GM21723 (cell line): ENCODE results near the gene MBD6.
A peak's percentile ranks its signal among the peaks of the same experiment; 100 is the strongest.

Experiments
- ATAC-seq: cut with Tn5 transposase; IDR thresholded peaks from one replicate; pipeline ENCODE4 v1.9.1; 2021; ENCODE audit warnings: mild to moderate bottlenecking, moderate library complexity; ENCODE audit not compliant: unreplicated experiment

The MBD6 gene, protein sequence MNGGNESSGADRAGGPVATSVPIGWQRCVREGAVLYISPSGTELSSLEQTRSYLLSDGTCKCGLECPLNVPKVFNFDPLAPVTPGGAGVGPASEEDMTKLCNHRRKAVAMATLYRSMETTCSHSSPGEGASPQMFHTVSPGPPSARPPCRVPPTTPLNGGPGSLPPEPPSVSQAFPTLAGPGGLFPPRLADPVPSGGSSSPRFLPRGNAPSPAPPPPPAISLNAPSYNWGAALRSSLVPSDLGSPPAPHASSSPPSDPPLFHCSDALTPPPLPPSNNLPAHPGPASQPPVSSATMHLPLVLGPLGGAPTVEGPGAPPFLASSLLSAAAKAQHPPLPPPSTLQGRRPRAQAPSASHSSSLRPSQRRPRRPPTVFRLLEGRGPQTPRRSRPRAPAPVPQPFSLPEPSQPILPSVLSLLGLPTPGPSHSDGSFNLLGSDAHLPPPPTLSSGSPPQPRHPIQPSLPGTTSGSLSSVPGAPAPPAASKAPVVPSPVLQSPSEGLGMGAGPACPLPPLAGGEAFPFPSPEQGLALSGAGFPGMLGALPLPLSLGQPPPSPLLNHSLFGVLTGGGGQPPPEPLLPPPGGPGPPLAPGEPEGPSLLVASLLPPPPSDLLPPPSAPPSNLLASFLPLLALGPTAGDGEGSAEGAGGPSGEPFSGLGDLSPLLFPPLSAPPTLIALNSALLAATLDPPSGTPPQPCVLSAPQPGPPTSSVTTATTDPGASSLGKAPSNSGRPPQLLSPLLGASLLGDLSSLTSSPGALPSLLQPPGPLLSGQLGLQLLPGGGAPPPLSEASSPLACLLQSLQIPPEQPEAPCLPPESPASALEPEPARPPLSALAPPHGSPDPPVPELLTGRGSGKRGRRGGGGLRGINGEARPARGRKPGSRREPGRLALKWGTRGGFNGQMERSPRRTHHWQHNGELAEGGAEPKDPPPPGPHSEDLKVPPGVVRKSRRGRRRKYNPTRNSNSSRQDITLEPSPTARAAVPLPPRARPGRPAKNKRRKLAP

DNA sequence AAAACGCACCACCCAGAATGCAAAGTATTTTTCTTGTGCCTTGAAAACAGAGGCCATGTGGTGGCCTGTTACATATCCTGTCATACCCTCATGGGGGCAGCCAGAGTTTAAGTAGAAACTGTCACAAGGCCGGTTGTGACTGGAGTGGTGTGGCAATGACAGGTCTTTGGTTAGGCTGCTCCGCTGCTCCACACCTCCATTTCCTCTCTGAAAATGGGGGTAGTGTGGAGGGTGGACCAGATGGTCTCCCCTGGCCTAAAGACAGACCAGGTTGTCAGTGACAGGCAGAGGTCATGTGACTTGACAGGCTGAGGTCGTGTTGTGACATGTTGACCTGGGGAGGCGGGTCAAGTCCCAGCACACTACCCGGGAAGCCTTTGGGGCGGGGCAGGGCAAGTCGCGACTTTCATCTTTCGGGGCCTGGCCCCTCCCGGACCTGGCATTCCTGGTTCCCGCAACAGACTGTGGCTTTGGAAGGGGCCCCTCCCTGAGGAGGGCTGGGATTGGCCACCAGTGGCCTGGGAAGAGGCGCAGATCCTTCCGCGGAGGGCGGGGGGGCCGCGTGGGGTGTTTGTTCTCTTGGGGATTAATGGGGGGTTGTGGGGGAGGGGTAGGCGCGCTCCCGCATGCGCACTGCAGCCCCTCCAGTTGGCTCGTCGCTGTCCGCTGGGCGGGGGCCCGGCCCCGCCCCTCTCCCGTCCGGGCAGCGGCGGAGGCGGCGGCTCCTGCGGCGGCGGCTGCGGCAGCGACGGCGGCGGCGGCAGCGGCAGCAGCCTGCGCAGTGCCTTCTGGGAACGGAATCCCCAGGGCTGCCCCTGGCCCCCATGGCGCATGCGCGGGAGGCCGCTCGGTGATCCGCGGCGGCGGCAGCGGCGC lies at the start of gene MBD6:
TSS of gene MBD6 (plus strand) at position 814 of the 876 bp plus-strand sequence. CDS start 1,480 bp downstream, outside the sequence.
- peak; percentile 49 for ATAC-seq

DNA sequence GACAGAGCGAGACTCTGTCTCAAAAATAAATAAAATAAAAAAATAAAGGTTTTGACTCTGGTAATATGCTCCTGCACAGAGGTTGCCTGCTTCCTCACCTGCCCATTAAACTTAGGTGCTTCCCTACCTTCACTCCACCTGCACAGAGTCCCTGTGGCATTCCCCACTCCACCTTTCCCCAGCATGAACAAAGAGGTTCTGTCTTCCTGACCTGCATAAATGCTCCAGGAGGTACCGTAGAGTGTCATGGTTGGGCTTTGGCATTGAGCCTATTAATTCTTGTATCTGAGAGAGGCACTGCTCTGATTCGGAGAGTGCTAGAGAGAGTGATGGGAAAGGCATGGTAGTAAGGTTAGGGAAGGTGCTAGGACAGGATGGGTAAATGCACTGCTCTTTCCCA lies 49.2 kb upstream of the MBD6 start:
- no peak for ATAC-seq

DNA sequence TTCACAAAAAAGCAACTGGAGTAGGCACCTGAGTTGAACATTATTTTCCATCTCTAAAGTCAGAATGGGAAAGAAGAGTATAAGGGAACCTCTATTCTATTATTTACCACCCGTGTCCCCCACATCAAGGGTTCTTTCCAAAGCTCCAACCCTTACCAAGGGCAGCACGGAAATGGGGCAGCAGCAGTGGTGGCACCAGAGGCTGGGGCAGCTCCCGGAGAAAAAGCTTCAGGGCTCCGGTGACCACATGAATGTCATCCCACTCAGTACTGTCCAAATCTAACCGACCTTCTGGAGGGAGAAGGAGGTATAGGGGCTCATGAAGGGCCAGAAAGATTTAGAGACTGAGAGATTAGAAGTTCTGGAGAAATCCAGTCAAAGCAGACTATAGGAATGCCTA lies 48.7 kb upstream of the MBD6 start:
- ATAC-seq, result no peak

DNA sequence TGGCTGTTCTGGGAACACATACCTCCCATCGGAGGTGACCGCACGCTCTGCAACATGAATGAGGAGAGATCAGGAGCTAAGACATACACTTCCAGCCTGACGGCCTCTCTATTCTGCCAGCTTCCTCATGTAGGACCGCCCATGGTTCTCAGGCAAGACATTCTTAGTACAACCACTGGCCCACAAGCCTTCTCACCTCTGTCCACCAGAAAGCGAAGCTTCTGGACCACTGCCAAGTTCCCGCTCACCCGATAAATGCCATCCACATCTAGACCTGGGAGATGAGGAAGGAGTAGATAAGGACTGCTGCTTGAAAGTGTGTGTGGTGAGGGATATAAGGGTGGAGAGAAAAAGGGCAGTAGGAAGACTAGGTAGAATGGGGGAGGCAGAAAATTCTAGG lies 48.2 kb upstream of the MBD6 start:
- no peak for ATAC-seq

DNA sequence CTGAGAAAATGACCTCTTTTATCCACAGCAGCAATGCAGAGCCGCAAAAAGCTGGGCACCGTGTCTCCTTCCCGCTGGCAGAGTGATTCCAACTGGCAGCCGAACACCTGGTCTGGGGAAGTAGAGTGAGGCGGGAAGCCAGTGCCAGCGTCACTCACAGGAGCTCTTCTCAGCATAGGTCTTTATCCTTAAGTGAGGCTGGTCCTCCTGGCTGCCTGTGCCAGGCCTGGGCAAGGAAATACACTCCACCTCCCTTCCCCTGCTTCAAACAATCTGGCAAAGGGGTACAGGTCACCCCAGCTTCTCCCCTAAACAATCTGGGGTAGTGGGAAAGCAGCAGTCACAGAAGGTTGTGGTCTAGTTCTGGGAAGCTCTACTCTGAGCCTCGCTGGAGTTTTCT lies 47.8 kb upstream of the MBD6 start:
- no peak for ATAC-seq

DNA sequence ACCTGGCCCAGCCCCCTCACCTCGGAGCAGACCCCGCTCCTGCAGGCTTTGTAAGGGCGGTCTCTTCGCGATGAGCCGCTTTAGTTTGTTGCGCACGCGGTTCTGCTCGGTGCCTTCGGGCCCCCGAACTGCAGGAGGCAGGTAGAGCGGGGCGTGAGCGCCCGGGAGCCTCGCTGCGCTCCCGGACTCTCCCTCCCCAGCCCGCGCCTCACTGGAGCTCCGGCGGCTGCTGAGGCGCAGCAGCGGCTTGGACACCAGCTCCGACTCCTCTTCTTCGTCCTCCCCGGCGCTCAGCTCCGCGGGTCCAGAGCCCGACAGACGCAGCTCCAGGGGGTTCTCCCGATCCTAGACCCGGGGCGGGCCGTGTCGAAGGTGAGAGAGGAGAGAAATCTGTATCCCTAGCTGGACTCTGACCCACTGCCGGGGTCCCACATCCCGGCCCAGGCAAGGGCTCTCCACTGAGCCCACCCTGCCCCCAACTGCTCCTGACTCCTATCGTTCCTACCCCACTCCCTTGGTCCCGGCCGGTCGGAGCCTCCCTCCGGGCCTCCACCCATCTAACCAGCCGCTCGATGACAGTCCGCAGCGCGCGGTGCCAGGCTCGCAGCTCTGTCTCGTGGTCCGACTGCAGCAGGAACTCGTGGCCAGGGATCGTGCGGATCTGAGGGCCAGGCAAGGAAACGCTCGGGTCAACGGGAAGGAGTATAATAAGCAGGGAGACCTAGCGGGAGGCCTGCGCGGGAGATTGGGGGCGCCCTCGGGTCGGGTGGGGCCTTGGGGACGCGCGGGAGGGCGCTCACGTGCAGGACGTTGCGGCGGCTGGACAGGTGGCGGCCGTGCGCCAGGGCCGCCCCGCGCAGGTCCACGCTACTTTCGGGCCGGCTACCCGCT lies 47.1 kb upstream of the MBD6 start:
- ATAC-seq, result peak; percentile 5

DNA sequence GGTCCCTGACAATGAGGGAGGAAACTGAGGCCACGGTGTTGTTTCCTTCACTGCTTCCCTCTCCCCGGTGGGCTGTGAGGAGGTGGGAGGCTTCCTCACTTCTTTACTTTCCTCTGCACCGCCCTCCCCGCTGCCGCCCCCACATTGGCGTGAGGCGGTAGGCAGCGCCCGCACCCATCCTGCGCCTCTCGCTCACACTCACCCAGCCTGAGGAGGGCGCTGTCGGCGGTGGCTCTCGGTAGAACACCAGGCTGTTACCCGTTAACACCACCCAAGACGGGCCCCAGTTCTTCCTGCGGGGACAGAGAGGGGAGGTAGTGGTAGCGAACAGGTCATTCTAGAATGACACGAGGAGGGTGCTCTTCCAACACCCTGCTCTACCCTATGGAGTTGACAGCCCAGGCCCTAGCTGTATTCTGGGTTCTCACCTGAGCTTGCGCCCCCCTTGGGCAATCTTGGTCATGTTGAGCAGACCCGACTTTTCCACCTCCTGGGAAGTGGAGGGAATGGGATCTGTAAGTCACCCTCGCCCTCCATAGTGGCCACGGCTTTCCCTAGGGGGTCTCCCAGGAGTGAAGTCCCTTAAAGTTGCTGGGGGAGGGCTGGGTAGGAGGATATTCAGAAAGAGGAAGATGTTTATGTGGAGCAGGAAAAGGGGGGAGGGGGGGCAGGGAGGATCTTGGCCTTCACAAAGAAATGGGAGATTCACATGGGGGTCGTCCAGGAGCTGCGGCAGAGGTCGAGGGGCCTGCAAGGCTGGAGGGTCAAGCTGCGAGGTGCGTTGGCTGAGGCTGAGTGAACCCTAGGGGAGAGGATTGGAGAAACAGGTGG lies 46.2 kb upstream of the MBD6 start:
- peak; percentile 50 for ATAC-seq

DNA sequence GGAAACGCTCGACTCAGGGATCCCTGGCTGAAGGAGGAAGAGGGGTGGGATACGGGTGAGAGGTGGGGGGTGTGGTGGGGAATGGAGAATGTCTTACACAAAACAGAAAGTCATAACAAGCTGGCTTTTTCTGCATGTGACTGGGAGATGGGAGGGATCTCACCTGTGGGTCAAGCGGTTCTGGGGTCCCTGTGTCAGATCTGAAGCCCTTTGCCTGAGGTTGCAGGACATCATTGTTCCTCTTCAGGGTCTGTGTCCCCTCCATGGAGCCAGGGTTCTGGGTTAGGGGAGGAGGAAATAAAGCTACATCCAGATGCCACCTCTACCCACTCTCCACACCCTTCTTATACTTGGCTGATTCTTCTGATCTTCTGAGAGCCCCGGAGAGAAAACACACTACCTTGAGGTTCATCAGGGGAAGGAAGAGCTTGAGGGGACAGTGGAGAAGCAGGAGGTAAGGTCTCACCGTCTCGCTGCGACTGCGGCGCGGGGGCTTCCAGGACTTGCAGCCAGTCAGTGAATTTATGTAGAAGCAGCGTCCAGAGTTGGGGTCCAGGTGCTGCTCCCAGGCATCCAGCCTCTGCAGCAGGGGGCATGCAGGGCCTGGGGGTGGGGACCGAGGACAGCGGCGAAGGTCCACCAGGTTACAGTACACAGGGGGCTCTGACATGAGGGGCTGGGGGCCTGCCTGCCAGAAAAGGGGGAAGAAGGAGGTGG lies 45.5 kb upstream of the MBD6 start:
- ATAC-seq, result no peak

DNA sequence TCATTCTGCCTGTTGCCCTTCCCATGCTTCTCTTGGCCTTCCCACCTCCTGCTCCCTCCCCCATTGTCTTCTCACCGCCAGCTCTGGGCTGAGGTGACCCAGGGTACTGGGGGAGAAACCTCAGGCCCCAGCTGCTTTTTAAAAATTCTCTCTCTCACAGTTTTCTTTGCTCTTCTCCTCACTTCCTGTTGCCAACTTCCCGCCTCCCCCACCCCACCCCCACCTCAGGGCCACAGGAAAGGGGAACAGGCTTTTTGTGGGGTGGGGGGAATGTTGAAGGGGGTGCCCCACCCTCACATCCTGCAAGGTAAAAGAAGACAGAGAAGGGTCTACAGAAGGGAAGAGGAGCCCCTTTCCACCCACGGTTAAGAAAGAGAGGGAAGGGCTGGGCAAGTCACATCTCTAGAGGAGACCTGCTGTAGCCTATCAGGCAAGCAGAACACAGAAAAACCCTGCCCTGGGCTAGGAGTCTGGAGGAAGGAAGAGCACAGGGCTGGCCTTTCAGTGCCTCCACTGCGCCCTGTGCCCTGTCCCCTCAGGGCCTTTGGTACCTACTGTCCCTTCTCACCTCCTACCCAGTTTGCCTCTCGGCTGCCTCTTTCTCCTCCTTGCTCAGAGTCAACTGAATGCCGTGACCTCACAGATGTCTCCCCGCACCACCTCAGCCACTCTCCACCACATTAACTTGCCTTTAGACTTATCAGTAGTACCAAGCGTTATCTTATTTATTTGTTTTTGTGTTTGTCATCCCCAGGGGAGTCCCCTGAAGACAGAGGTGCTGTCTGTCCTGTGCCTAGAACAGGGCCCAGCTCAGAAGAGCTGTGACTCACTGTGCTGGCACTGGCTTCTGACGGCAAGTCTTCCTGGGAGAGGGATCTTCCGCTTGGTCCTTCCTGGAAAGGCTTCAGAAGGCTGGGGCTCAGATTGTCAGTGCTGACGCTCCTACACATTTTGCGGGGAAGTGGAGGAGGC lies 44.6 kb upstream of the MBD6 start:
- peak; percentile 42 for ATAC-seq

DNA sequence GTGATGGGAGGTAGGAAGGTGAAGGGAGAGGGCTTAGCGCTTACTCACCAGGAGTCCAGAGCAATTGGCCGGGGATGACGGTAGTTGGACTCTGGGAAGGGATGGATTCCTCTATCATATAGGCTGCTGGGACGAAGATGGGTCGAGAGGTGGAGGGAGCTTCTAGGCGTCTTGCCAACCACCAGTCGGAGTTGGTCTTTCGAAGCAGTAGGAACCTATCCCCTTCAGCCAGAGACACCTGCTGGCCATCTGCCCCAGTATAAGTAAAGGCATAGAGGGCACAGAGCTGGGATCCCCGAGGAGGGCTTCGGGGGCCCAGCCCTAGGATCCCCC lies 43.6 kb upstream of the MBD6 start:
- no peak for ATAC-seq

DNA sequence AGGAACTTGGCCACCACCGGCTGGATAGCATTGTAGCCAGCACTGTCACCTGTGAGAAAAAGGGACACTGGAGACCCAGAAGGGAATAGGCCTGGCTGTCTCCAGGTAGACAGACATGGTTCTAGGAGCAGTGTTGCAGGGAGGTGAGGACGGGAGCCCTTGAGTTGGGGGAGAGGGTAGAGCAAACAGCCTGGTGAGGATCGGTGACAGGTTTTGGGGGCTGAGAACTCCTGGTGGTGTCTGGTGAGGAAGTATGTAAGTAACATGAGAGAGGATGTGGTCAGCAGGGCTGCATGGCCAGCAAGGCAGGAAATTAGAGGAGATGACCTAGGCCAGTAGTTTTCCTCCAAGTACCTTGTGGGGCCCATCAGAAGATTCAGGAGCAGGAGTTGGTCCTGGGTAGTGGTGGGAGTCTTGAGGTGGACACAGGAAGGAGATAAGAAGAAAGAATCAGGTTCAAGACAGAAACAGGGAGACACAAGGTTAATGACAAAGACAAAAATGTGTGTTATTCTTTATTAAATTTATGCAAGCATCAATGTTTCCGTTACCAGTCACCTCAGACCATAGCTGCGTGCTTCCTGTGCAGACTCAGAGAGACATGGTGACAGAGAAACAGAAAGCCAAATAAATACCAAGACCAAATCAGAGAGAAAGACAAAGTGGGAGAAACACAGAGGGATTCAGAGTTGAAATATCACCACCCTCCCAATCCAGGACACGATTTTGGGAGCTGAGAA lies 43.1 kb upstream of the MBD6 start, which contains the start of gene ARHGAP9:
TSS of gene ARHGAP9 (minus strand) at position 491 of the 740 bp plus-strand sequence. CDS start at position 31, 460 bp downstream.
- ATAC-seq, result peak; percentile 37

DNA sequence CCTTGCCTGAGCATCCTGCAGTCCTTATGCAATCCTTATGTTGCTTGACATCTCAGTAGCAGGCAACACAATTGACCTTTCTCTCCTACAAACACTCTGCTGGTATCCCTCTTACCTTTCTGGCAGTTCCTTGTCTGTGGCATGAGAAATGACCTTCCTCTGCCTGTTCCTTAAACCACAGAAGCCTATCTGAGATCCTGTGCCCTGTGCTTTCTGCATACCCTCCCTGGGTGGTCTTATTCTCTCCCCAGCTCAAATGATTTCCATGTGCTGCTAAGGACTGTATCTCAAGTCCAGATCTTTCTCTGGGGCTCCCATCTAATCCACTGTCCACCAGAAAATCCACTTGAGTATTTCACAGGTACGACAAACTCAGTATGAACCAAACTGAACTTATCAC lies 41.0 kb upstream of the MBD6 start:
- ATAC-seq, result no peak

DNA sequence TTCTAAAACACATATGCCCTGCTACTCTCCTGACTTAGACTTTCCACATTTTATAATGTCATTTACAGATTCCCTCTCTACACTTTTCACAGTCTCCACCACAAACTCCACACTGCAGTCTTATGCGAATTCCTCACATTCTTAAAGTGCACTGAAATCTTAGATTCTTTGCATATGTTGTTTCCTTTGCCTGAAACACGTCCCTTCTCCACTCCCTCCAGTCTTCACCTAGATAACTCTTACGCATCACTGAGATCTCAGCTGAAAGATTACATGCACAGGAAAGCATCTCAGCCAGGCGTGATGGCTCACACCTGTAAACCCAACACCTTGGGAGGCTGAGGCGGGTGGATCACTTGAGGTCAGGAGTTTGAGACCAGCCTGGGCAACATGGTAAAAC lies 39.2 kb upstream of the MBD6 start:
- no peak for ATAC-seq

DNA sequence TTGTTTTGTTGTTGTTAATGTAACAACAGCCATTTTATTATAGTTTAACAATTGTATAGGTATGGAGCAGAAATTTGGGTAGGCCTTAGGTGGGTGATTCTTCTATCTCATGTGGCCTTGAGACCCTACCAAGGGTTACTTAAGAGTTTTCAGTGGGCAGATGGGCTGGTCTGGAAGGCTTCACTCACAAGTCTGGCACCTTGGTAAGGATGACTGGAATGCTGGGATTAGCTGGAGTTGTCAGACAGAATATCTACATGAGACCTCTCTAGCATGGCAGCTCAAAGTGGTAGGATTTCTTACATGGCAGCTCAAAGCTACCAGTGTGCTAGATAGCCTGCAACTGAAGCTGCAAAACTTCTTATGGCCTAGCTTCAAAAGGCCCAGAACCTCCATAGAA lies 36.9 kb upstream of the MBD6 start:
- no peak for ATAC-seq

DNA sequence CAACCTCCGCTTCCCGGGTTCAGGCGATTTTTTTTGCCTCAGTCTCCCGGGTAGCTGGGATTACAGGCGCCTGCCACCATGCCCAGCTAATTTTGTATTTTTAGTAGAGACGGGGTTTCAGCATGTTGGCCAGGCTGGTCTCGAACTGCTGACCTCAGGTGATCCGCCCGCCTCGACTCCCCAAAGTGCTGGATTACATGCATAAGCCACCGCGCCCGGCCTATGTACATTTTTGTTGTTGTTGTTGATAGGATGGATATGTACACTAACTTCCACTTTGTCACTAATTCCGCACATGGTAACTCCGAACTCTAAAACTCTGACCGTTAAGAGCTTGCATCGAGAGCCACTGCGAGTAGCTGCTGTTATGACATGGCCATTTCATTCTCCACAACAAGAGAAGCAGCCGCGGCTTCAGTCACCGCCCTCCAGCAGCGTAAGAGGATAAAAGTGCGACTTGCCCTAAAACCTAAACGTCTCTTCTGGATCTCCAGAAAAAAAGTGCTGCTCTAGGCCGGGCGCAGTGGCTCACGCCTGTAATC lies 35.5 kb upstream of the MBD6 start:
- no peak for ATAC-seq
